Thyroid gland (tissue), 4 donors: Measurements from ENCODE around the gene CYP27B1. TPM values are rescaled to one million over a fixed set of nuclear protein-coding genes. Genes with fewer than 3 reads are reported as not detected.

ENCODE experiments used
- DNase-seq, 2 donors: peaks; one replicate each; pipeline ENCODE4 v3.0.0-alpha.2; 2019
- H3K27ac ChIP-seq, 3 donors: fragments of 200-600 bp; sonication (generic); 1 replicate in 2 of 3; 2 replicates in 1 of 3; pipeline ENCODE4 v1.5.1; 2016 to 2019; ENCODE audit warnings: mild to moderate bottlenecking in 1 of 3, moderate library complexity in 1 of 3
- H3K27me3 ChIP-seq: fragments of 200-600 bp; sonication (generic); one replicate; pipeline ENCODE4 v1.5.1; 2019
- H3K36me3 ChIP-seq, 2 donors: fragments of 200-600 bp; sonication (generic); one replicate each; pipeline ENCODE4 v1.5.1; 2016 to 2019
- H3K4me1 ChIP-seq, 2 donors: fragments of 200-600 bp; sonication (generic); one replicate each; pipeline ENCODE4 v1.5.1; 2017 to 2019
- H3K4me3 ChIP-seq, 3 donors: fragments of 200-600 bp; sonication (generic); replicated peaks in 1 of 3; 1 replicate in 2 of 3; 2 replicates in 1 of 3; pipeline ENCODE4 v1.5.1; 2016; ENCODE audit warnings: mild to moderate bottlenecking in 1 of 3
- H3K9me3 ChIP-seq: fragments of 200-600 bp; sonication (generic); one replicate; pipeline ENCODE4 v1.5.1; 2017
- POLR2A ChIP-seq, 2 donors: fragments of 450-650 bp; IDR thresholded peaks; one replicate each; pipeline ENCODE4 v1.6.1; 2017; ENCODE audit warnings: antibody characterized with exemption in 2 of 2, mild to moderate bottlenecking in 2 of 2, moderate library complexity in 1 of 2
- WGBS, 2 donors: methylation state at CpG; one replicate each; pipeline ENCODE4 v1.1.5; 2017; 5-methylcytosine and 5-hydroxymethylcytosine counted together
- intact Hi-C: fragments of 100-400 bp; cut with DNase I; formaldehyde crosslinking; loops from one replicate; pipeline ENCODE4 v1.15.1; 2023
- total RNA-seq, 4 donors: library from RNA; depleted of rRNA; stranded (reverse); fragments of >200 nt; gene quantifications; one replicate each; pipeline ENCODE4 v1.2.3, GENCODE V29; 2016
- TF ChIP-seq, protein P1 (sequence below), 6 experiments: fragments of 200-600 bp in 3 of 6; fragments of 450-650 bp in 3 of 6; sonication (generic) in 3 of 6; IDR thresholded peaks; one replicate each; pipeline ENCODE4 v1.5.1; 2016 to 2019; ENCODE audit warnings: antibody characterized with exemption in 6 of 6, mild to moderate bottlenecking in 2 of 6, inconsistent platforms in 1 of 6, moderate library complexity in 1 of 6

CYP27B1 gene
- total RNA-seq, 4 donors from 2014 or later, result 2.7 to 13.0 (median 10.0) TPM

DNA sequence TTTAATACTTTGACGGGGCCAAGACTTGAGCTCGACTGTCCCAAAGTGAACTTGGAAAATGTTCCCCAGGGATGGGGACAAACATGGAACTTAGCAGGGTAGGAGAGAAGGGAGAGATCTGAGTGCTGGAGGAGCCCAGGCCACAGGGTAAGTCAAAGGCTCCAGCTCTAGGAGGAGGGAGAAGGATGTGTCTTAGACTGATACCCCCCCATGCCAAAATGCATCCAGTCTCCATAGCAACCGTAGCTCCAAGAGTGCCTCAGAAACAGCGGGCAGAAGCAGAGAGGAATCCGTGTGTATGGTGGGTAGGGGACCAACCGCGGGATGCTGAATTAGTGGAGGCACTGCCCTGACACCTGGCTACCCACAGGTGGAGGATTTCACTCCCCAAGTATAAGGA, 27.5 kb downstream of the CYP27B1 start:
- TF ChIP-seq POLR2A (IDR thresholded peaks at IDR 0.05), result no peak
- TF ChIP-seq, protein P1, sequence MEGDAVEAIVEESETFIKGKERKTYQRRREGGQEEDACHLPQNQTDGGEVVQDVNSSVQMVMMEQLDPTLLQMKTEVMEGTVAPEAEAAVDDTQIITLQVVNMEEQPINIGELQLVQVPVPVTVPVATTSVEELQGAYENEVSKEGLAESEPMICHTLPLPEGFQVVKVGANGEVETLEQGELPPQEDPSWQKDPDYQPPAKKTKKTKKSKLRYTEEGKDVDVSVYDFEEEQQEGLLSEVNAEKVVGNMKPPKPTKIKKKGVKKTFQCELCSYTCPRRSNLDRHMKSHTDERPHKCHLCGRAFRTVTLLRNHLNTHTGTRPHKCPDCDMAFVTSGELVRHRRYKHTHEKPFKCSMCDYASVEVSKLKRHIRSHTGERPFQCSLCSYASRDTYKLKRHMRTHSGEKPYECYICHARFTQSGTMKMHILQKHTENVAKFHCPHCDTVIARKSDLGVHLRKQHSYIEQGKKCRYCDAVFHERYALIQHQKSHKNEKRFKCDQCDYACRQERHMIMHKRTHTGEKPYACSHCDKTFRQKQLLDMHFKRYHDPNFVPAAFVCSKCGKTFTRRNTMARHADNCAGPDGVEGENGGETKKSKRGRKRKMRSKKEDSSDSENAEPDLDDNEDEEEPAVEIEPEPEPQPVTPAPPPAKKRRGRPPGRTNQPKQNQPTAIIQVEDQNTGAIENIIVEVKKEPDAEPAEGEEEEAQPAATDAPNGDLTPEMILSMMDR (IDR thresholded peaks at IDR 0.05), result no peak
- H3K4me3 ChIP-seq, result no peak overlapping the region
- intact Hi-C loops, result no loop called here
- peaks cover 11 to 39% of the 10 kb centered on the region in 2 donors for H3K4me1 ChIP-seq
- no peak for DNase-seq
- H3K27me3 ChIP-seq, result peaks cover 40% of the 10 kb centered on the region
- H3K36me3 ChIP-seq, result no peaks in the 10 kb centered on the region
- WGBS, 2 donors, result 8 to 45% methylated on average over 5 to 7 of the region's 7 CpGs
- no peak overlapping the region for H3K27ac ChIP-seq
- H3K9me3 ChIP-seq, result no peaks in the 10 kb centered on the region

DNA sequence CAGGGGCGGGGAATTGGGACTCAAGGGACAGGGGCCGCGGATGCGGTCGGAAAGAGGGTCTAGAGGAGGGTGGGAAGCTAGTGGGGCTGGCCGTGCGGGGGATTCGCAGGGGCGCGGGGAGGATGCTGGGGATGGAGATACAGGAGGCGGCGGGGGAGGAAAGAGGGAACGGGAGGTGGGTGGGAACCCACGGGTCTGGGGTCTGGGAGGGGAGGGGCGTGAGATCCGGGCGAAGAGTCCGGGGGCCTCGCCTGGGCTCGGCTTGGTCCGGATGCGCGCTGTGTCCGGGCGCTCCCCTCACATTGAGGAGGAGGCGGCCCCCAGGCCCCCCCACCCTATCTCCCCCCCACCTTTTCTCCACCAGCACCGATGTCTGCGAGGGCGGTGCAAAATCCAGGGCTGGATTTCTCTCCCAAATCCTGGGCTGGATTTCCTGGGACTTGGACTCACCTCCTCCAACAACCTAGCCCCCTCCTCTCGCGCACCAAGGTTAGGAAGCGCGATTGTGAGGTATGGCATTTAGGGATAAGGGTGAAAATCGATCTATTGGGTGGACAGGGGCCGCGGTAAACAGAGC, 28.1 kb downstream of the CYP27B1 start, which contains the start of gene AGAP2:
TSS of gene AGAP2 (minus strand) at position 82 of the 577 bp plus-strand sequence. CDS start 496 bp downstream, outside the sequence.
- no peaks in the 10 kb centered on the region for H3K9me3 ChIP-seq
- peak within 1 kb of the TSS in 1 of 3 donors; percentile 29 for H3K4me3 ChIP-seq
- no peak for TF ChIP-seq POLR2A (IDR thresholded peaks at IDR 0.05)
- TF ChIP-seq, protein P1 (IDR thresholded peaks at IDR 0.05), result no peak
- H3K27me3 ChIP-seq, result peaks cover 40% of the 10 kb centered on the region
- whole genome bisulfite sequencing, 2 donors, result 9 to 20% methylated on average over 29 to 32 of the region's 36 CpGs
- no peak within 1 kb of the TSS for H3K27ac ChIP-seq
- H3K36me3 ChIP-seq, result no peaks in the 10 kb centered on the region
- no peak for DNase-seq
- H3K4me1 ChIP-seq, result peaks cover 11 to 36% of the 10 kb centered on the region in 2 donors
- intact Hi-C loops, result no loop called here

DNA sequence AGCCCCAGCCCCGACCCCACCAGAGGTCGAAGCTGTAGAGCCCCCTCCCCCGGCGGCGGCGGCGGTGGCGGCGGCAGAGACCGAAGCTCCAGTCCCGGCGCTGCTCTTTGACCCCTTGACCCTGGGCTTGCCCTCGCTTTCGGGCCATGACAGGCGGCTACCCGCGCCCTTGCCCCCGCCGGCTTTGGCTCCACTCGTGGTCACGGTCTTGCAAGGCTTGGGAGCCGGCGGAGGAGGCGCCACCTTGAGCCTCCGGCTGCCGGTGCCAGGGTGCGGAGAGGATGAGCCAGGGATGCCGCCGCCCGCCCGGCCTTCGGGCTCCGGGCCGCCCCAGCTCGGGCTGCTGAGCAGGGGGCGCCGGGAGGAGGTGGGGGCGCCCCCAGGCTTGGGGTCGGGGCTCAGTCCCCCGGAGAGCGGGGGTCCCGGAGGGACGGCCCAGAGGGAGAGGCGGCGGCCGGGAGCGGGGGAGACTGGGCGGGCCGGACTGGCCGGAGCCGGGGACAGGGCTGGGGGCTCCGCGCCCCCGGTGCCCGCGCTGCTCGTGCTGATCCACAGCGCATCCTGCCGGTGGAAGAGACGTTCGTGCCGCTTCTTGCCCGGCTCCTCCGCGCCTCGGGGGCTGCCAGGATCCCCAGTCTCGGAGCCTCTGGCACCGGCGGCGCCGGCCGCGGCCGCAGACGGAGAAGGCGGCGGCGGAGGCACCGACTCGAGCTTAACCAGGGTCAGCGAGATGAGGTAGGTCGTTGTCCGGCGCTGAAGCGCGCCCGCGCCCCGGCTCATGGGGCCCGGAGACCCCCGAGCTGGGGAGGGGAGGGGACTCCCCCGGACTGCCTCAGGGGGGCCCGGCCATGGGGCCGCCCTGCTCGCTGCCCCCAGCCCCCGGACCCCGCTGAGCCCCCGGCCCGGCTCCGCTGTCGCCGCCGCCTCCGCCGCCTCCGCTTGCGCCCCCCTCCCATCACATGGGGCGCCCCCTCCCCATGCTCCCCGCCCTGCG, 29.1 kb downstream of the CYP27B1 start:
- H3K4me1 ChIP-seq, result peaks cover 11 to 36% of the 10 kb centered on the region in 2 donors
- H3K36me3 ChIP-seq, result no peaks in the 10 kb centered on the region
- H3K27ac ChIP-seq, result no peak overlapping the region
- WGBS, 2 donors, result 0 to 28% methylated on average over 4 of the region's 110 CpGs
- H3K9me3 ChIP-seq, result no peaks in the 10 kb centered on the region
- peak overlapping the region in 1 of 3 donors; percentile 29 for H3K4me3 ChIP-seq
- peaks cover 40% of the 10 kb centered on the region for H3K27me3 ChIP-seq
- TF ChIP-seq, protein P1 (IDR thresholded peaks at IDR 0.05), result peak in 1 of 6 experiments; percentile 33
- TF ChIP-seq POLR2A (IDR thresholded peaks at IDR 0.05), result no peak
- DNase-seq, result no peak
- intact Hi-C loops, result no loop called here

DNA sequence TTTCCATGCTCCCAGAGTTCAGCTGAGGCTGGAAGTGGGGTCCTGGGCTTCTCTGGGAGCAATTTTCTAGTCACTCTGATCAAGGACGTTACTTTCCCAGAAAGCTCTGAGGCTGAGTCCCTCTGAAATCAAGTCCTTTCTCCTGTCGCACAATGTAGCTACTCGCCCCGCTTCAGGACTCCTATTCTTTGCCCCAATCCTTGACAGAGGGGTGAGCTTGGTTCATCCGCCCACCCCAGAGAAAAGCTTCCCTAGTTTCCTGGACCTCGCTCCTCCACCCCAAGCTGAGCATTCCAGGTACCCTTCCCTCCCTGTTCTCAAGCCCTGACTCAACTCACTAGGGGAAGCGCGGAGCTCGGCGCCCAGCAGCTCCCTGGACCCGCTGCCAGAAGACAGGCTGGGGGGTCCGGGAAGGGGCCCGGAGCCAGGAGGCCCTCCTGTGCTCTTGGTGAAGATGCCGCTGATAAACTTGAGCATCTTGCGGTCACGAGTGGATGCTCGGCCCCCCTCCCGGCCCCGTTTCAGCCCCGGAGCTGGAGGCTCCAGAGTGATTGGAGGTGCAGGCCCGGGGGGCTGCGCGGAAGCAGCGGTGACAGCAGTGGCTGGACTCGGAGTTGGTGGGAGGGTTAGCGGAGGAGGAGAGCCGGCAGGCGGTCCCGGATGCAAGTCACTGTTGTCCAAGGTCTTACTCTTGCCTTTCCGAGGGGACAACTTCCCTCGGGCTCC, 30.0 kb downstream of the CYP27B1 start:
- H3K27ac ChIP-seq, result no peak overlapping the region
- WGBS, 2 donors, result 4 to 29% methylated on average over 22 to 29 of the region's 31 CpGs
- peaks cover 40% of the 10 kb centered on the region for H3K27me3 ChIP-seq
- intact Hi-C loops, result no loop called here
- no peak for DNase-seq
- H3K4me3 ChIP-seq, result no peak overlapping the region
- peaks cover 11 to 36% of the 10 kb centered on the region in 2 donors for H3K4me1 ChIP-seq
- TF ChIP-seq, protein P1 (IDR thresholded peaks at IDR 0.05), result no peak
- TF ChIP-seq POLR2A (IDR thresholded peaks at IDR 0.05), result no peak
- no peaks in the 10 kb centered on the region for H3K9me3 ChIP-seq
- no peaks in the 10 kb centered on the region for H3K36me3 ChIP-seq
